GM12878 (cell line): ENCODE results near the gene TMEM198. TPM values are rescaled to one million over a fixed set of nuclear protein-coding genes. Genes with fewer than 3 reads are reported as not detected.

Source experiments
- EED ChIP-seq: sonication (generic); IDR thresholded peaks from 2 replicates; pipeline ENCODE4 v1.6.1; 2016; ENCODE audit warnings: antibody characterized with exemption, low read depth
- MEF2A ChIP-seq: IDR thresholded peaks from 2 replicates; pipeline ENCODE4 v1.6.1; 2011; ENCODE audit warnings: low read depth, mild to moderate bottlenecking, low read length, moderate library complexity; ENCODE audit not compliant: insufficient read depth
- MXI1 ChIP-seq: fragments of 150-350 bp; IDR thresholded peaks from 2 replicates; pipeline ENCODE4 v1.6.1; 2011; ENCODE audit warnings: low read depth, mild to moderate bottlenecking, inconsistent platforms, low read length, improper control_type of control experiment
- NFYB ChIP-seq: IDR thresholded peaks from 2 replicates; pipeline ENCODE4 v1.6.1; 2011; ENCODE audit warnings: low read depth, mild to moderate bottlenecking, low read length, improper control_type of control experiment, moderate library complexity; ENCODE audit not compliant: insufficient read depth
- POU2F2 ChIP-seq: IDR thresholded peaks from 3 replicates; pipeline ENCODE4 v1.6.1; 2011; ENCODE audit warnings: low read depth, mild to moderate bottlenecking, low read length, borderline replicate concordance
- SIX5 ChIP-seq: IDR thresholded peaks from 2 replicates; pipeline ENCODE4 v1.6.1; 2011; ENCODE audit warnings: mild to moderate bottlenecking, low read depth, low read length, moderate library complexity; ENCODE audit not compliant: severe bottlenecking
- SMAD1 ChIP-seq: fragments of 450-650 bp; IDR thresholded peaks from 2 replicates; pipeline ENCODE4 v1.6.1; 2018; ENCODE audit warnings: mild to moderate bottlenecking, low read depth; ENCODE audit not compliant: partially characterized antibody
- SRF ChIP-seq, 2 experiments: IDR thresholded peaks; 2 replicates each; pipeline ENCODE4 v1.6.1; 2011; ENCODE audit warnings: low read depth in 2 of 2, low read length in 2 of 2, mild to moderate bottlenecking in 1 of 2, moderate library complexity in 1 of 2
- polyA plus RNA-seq, 11 experiments: library from polyadenylated mRNA; depleted of rRNA in 4 of 11; unstranded in 6 of 11; stranded (reverse) in 5 of 11; fragments of >200 nt; fragmentation: Nextera tagmentation in 4 of 11; fragmentation: Illumina TruSeq in 1 of 11; extraction: Ambion mirVana in 4 of 11; extraction: Trizol in 1 of 11; gene quantifications; 1 replicate in 1 of 11; 2 replicates in 10 of 11; pipeline versions ENCODE4 v1.2.1 to v1.2.3, GENCODE V29; 2011 to 2016; ENCODE audit warnings: inconsistent platforms in 2 of 11, missing spikeins in 2 of 11, low read depth in 1 of 11
- total RNA-seq, 4 experiments: library from RNA; depleted of rRNA in 3 of 4; stranded (reverse); fragments of >200 nt in 3 of 4; fragmentation: Illumina TruSeq in 1 of 4; extraction: Trizol in 1 of 4; gene quantifications; 2 replicates each; pipeline versions ENCODE4 v1.2.1 to v1.2.3, GENCODE V29; 2013 to 2021
- TF ChIP-seq, protein P1 (sequence below): fragments of 450-650 bp; IDR thresholded peaks from 2 replicates; pipeline ENCODE4 v1.6.1; 2017; ENCODE audit warnings: antibody characterized with exemption, mild to moderate bottlenecking, moderate library complexity

Gene TMEM198
- total and polyA plus RNA-seq, 10 of the 15 experiments (the other 5 are each of a cell fraction or from before 2014, with no cell fraction given): 0.16 to 1.2 (median 0.65) TPM; not detected in 2

DNA sequence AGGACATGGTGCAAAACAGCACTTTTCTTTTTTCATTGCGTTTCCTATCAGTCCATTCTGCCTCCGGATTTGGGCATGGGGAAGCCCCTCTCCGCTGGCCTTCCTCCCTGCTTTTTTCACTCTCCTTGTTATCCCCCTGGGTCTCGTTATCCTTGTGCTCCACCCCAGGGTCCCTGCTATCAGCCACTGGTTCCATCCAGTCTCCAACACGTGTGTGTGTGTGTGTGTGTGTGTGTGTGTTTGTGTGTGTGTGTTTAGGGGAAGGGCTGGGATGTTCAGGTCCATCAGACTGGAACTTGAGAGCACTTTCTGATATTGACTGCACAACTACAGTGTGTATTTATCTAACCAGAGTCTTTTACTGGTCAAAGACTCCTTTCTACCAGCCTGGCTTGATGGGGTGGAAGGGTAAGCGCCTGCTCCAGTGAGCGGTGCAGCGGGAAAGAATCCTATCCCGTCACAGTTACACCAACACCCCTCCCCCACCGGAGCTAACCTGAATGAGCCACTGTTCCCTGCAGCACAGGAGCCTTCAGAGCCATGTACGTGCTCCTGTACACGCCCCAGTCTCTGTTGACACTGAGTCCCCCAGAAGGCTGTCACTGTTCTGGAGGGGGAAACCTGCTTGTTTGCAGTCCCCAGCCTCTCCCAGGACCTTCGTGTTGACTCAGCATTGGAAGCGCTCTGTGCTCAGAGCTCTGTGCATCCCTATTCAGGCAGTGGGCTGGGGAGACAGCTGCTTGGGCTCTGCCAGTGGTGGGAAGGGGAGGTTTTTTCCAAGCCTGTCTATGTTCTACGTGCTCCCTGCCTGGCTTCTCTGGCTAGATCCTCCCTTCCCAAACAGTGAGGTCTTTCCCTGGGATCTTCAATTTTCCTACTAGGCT is 32.9 kb downstream of the TMEM198 start (continued):
- no peak for TF ChIP-seq MXI1
- TF ChIP-seq, protein P1, sequence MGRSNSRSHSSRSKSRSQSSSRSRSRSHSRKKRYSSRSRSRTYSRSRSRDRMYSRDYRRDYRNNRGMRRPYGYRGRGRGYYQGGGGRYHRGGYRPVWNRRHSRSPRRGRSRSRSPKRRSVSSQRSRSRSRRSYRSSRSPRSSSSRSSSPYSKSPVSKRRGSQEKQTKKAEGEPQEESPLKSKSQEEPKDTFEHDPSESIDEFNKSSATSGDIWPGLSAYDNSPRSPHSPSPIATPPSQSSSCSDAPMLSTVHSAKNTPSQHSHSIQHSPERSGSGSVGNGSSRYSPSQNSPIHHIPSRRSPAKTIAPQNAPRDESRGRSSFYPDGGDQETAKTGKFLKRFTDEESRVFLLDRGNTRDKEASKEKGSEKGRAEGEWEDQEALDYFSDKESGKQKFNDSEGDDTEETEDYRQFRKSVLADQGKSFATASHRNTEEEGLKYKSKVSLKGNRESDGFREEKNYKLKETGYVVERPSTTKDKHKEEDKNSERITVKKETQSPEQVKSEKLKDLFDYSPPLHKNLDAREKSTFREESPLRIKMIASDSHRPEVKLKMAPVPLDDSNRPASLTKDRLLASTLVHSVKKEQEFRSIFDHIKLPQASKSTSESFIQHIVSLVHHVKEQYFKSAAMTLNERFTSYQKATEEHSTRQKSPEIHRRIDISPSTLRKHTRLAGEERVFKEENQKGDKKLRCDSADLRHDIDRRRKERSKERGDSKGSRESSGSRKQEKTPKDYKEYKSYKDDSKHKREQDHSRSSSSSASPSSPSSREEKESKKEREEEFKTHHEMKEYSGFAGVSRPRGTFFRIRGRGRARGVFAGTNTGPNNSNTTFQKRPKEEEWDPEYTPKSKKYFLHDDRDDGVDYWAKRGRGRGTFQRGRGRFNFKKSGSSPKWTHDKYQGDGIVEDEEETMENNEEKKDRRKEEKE: no peak
- TF ChIP-seq SRF (IDR thresholded peaks at IDR 0.05; ENCODE audit: low read depth in 2 of 2, low read length in 2 of 2): no peak
- no peak for TF ChIP-seq POU2F2
- TF ChIP-seq EED: no peak
- no peak for TF ChIP-seq SMAD1
- TF ChIP-seq NFYB: no peak
- TF ChIP-seq SIX5: no peak
- TF ChIP-seq MEF2A: no peak
